ENCODE results near the gene STK39.

- TF ChIP-seq CTCF (conservative IDR thresholded peaks at IDR 0.05; ENCODE audit: low read length) (no peak), EZH2phosphoT487 (IDR thresholded peaks at IDR 0.05; ENCODE audit: borderline replicate concordance, low read depth, low read length) (no peak)
These were observed 115.0 kb downstream of the STK39 start for GRCh38 chr2:168132389-168132788.
